Activated CD8-positive, alpha-beta memory T cell treated with anti-CD3 and anti-CD28 coated beads for 4 hours (primary cell): ENCODE data around the gene MEIOB.
A peak's percentile ranks its signal among the peaks of the same experiment; 100 is the strongest.
"Not testable (repeated sequence)": the region's sequence is repeated elsewhere in the genome, so short reads cannot be mapped to it uniquely, and the experiment has no call there.

Source experiments
- DNase-seq, 2 donors: peaks; one replicate each; pipeline ENCODE4 v3.0.0-alpha.2; 2020; ENCODE audit warnings: low read depth in 2 of 2

MEIOB gene

GRCh38 chr16:1871974-1872635 lies at the start of gene MEIOB:
Gene MEIOB (minus strand): TSS chr16:1872164. CDS start chr16:1868175, 3,989 bp downstream.
- peak in 1 of 2 donors; percentile 6 for DNase-seq

- no peak for DNase-seq
These were observed 48.8 kb upstream of the MEIOB start for GRCh38 chr16:1920727-1921171.

GRCh38 chr16:1920122-1920521 lies 48.2 kb upstream of the MEIOB start:
- not testable (repeated sequence) for DNase-seq

GRCh38 chr16:1919327-1919998 lies 47.5 kb upstream of the MEIOB start:
- no peak for DNase-seq

GRCh38 chr16:1918351-1919326 lies 46.7 kb upstream of the MEIOB start, which contains the start of gene HS3ST6:
Gene HS3ST6 (minus strand): TSS chr16:1918415. CDS start chr16:1918323, 92 bp downstream.
- no peak for DNase-seq

- no peak for DNase-seq
These were observed 45.8 kb upstream of the MEIOB start for GRCh38 chr16:1917665-1918350.

- DNase-seq = no peak
These were observed 45.2 kb upstream of the MEIOB start for GRCh38 chr16:1917056-1917664.

GRCh38 chr16:1916640-1916990 lies 44.7 kb upstream of the MEIOB start:
- no peak for DNase-seq

- DNase-seq = no peak
These were observed 44.0 kb upstream of the MEIOB start for GRCh38 chr16:1915732-1916639.

GRCh38 chr16:1914988-1915387 lies 43.0 kb upstream of the MEIOB start:
- DNase-seq = no peak

- DNase-seq = no peak
These were observed 42.2 kb upstream of the MEIOB start for GRCh38 chr16:1914084-1914608.

GRCh38 chr16:1913327-1914083 lies 41.5 kb upstream of the MEIOB start:
- no peak for DNase-seq

GRCh38 chr16:1912215-1912543 lies 40.2 kb upstream of the MEIOB start:
- DNase-seq = no peak

- DNase-seq = no peak
These were observed 39.7 kb upstream of the MEIOB start for GRCh38 chr16:1911467-1912214.

GRCh38 chr16:1909561-1910231 lies 37.7 kb upstream of the MEIOB start:
- no peak for DNase-seq

GRCh38 chr16:1908983-1909382 lies 37.0 kb upstream of the MEIOB start:
- no peak for DNase-seq

- DNase-seq = no peak
These were observed 36.2 kb upstream of the MEIOB start for GRCh38 chr16:1908184-1908583.
